Neutrophil (primary cell): ENCODE results near the gene HOXC10.

ENCODE experiments used
- H3K27ac ChIP-seq: fragments of 200-600 bp; sonication (generic); 2 replicates; pipeline ENCODE4 v1.5.1; 2016; ENCODE audit warnings: mild to moderate bottlenecking, moderate library complexity
- H3K27me3 ChIP-seq: fragments of 200-600 bp; sonication (generic); 2 replicates; pipeline ENCODE4 v1.6.0; 2016; ENCODE audit warnings: mild to moderate bottlenecking
- H3K36me3 ChIP-seq: fragments of 200-600 bp; sonication (generic); 2 replicates; pipeline ENCODE4 v1.5.1; 2017
- H3K4me1 ChIP-seq, 2 experiments: fragments of 200-600 bp in 1 of 2; sonication (generic) in 1 of 2; 1 replicate in 1 of 2; 2 replicates in 1 of 2; pipeline versions ENCODE4 v1.5.1 to v1.6.1; 2013 to 2016; ENCODE audit warnings: low read depth in 1 of 2, low read length in 1 of 2, mild to moderate bottlenecking in 1 of 2, moderate library complexity in 1 of 2; ENCODE audit not compliant: control insufficient read depth in 1 of 2, insufficient read depth in 1 of 2
- H3K4me3 ChIP-seq, 2 experiments: fragments of 200-600 bp in 1 of 2; sonication (generic) in 1 of 2; 1 replicate in 1 of 2; 2 replicates in 1 of 2; pipeline ENCODE4 v1.5.1; 2013 to 2016; ENCODE audit warnings: low read depth in 1 of 2, low read length in 1 of 2, mild to moderate bottlenecking in 1 of 2, moderate library complexity in 1 of 2
- H3K9me3 ChIP-seq: fragments of 200-600 bp; sonication (generic); 2 replicates; pipeline ENCODE4 v1.5.1; 2016
- TF ChIP-seq, protein P1 (sequence below): fragments of 200-600 bp; sonication (generic); IDR thresholded peaks from 2 replicates; pipeline ENCODE4 v1.5.1; 2016; ENCODE audit warnings: antibody characterized with exemption

The HOXC10 gene

DNA sequence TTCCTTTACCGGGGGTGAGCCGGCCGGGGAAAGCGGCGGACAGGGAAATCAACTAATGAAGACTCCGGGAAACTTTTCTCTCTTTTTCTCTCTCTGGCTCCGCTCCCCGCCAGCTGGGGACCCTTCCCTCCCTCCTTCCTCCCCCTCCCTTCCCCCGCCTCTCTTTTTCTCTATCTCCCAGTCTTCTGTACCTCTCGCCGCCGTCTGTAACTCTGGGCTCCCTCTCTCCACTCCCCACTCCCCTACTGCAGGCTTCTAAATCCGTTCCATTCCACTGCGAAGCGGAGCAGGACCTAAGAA is 18.9 kb upstream of the HOXC10 start:
- Histone ChIP-seq H3K36me3 (no peaks in the 10 kb centered on the region), H3K27ac (no peak overlapping the region), H3K4me3 (no peak overlapping the region), H3K4me1 (no peaks in the 10 kb centered on the region), H3K27me3 (peaks cover 100% of the 10 kb centered on the region), H3K9me3 (no peaks in the 10 kb centered on the region)
- TF ChIP-seq, protein P1, sequence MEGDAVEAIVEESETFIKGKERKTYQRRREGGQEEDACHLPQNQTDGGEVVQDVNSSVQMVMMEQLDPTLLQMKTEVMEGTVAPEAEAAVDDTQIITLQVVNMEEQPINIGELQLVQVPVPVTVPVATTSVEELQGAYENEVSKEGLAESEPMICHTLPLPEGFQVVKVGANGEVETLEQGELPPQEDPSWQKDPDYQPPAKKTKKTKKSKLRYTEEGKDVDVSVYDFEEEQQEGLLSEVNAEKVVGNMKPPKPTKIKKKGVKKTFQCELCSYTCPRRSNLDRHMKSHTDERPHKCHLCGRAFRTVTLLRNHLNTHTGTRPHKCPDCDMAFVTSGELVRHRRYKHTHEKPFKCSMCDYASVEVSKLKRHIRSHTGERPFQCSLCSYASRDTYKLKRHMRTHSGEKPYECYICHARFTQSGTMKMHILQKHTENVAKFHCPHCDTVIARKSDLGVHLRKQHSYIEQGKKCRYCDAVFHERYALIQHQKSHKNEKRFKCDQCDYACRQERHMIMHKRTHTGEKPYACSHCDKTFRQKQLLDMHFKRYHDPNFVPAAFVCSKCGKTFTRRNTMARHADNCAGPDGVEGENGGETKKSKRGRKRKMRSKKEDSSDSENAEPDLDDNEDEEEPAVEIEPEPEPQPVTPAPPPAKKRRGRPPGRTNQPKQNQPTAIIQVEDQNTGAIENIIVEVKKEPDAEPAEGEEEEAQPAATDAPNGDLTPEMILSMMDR, result no peak

DNA sequence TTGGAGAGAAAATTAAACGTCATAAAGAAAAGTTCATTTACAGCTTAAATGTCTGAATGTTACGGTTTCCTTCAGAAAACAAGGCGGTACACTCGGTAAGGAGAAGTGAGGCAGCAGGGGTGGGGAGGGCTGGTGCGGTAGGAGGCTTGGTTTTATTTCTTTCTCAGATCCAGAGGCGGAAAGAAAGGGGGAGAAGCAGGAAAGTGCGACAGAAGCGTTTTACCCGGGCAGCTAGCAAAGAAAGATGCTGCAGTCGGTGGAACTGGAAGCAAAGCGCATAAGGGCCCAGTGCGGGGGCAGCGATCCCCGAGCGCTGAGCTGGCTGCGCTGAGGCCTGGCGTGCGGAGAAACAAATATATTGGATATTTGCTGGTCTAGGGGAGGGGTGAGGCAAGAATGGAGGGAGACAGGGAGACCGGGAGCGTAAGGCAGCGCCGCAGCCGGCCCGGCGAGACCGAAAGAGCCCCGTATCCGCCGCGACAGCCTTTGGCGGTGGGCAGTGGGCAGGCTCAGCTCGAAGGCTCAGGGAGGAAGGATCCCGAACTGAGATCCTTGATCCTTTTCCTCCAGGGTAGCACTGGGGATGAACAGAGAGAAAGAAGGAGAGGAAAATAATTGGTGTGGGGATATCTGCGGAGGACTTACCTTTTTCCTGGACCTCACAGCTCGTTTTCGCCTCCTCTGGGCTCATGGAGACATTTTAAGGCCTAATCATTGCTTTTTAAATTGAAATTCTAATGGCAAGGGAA is 18.4 kb upstream of the HOXC10 start:
- Histone ChIP-seq H3K9me3 (no peaks in the 10 kb centered on the region), H3K27me3 (peaks cover 100% of the 10 kb centered on the region), H3K4me1 (no peaks in the 10 kb centered on the region), H3K36me3 (no peaks in the 10 kb centered on the region), H3K4me3 (no peak overlapping the region), H3K27ac (no peak overlapping the region)
- TF ChIP-seq, protein P1, result no peak

DNA sequence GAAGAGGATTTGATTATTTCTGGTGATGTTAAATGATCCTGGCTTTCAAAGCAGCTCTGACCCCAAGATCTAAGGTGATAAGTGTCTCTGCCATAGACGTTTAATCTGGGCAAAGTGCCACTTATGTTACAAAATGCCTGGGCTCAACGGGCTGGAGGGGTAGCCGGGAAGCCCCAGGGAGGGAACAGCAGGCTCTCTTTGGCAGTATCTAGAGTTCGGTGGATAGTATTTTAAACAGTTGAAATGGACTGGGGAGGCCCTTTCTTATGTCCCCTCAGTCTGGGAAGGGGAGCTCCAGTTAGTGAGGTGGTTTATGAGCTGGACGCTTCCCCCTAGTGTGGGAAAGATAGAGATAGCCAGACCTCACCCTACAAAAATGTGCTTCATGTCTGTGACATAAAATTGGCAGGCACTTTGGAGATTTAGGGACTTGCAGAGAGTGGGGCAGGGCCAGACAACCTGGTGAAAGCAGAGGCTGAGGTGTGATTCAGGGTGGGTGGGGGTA is 17.5 kb upstream of the HOXC10 start:
- H3K27me3 ChIP-seq, result peaks cover 100% of the 10 kb centered on the region
- TF ChIP-seq, protein P1, result no peak
- H3K27ac ChIP-seq, result no peak overlapping the region
- no peaks in the 10 kb centered on the region for H3K9me3 ChIP-seq
- H3K4me1 ChIP-seq, result no peaks in the 10 kb centered on the region
- no peaks in the 10 kb centered on the region for H3K36me3 ChIP-seq
- no peak overlapping the region for H3K4me3 ChIP-seq

DNA sequence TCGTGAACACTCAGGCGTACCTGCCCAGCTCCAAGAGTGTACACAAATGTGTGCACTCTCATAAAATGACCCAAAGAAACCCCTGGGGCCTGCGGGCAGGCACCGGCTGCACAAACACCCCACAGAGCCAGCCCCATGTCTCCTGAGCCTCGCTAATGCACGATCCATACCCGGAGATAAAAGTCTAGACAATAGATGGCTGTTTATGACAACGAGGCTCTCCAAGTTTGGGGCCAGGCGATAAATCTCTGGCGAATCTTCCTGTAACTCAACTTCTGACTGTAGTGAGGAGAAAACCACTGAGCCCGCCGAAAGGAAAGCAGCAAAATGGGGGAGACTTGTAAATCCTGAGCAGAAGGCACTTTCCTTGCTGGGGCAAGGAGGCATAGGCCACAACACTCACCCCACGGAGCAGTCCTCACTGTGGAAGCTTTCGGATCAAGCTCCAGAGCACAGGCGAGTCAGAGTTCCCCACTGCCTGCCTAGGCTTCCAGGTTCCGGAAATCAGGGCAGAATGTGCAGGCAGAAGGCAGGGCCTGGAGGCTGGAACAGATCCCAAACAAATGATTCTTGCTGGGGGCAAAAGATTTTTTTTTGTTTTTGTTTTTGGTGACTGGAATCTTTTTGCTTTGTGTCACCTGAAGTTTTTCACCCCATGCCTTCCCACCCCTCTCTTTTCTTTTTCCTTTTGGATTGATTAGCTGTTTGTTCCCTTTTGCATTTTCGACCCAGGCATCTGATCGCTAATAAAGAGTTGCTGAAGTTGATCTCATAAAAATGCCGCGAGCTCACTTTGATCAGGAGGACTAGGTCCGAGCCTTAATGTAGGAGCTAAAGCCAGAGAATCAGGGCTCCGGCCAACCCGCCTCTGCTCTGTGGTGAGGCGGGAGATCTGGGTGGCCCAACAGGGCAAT is 16.5 kb upstream of the HOXC10 start:
- Histone ChIP-seq H3K4me3 (no peak overlapping the region), H3K36me3 (no peaks in the 10 kb centered on the region), H3K27ac (no peak overlapping the region), H3K9me3 (no peaks in the 10 kb centered on the region), H3K27me3 (peaks cover 100% of the 10 kb centered on the region), H3K4me1 (peaks cover 0 to 2% of the 10 kb centered on the region in 2 experiments)
- TF ChIP-seq, protein P1, result no peak

DNA sequence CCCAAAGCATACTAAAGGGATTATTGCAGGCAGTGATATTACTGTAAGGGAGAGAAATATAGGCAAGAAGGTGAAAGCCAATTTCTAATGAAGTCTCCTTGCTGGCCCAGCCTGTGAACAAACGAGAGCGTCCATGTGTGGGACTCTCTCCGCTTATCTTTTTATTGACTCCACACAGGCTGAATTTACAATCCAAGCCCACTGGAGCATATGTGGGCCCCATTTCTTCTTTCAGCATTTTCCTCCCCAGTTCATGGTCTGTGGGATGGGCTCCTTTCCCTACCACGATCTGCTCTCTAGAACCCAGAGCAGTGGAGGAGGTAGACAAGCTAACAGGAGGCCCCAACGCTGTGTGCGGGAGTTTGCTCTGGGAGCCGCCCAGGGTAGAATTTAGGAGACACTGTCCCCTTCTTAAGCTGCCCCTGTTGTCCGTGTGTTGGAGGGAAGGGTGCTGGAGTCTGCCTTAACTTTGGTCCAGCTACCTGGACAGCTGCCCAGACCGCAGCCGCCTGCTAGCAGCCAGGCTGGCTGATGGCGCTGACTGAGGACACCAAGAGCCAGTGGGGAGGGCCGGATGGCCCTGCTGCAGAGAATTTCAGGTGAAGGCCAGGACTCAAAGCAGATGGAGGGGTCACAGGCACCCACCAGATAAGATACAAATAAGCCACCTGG is 15.2 kb upstream of the HOXC10 start:
- no peaks in the 10 kb centered on the region for H3K9me3 ChIP-seq
- H3K27ac ChIP-seq, result no peak overlapping the region
- TF ChIP-seq, protein P1, result no peak
- H3K36me3 ChIP-seq, result no peaks in the 10 kb centered on the region
- H3K4me3 ChIP-seq, result no peak overlapping the region
- peaks cover 100% of the 10 kb centered on the region for H3K27me3 ChIP-seq
- H3K4me1 ChIP-seq, result peaks cover 0 to 15% of the 10 kb centered on the region in 2 experiments
